HEK293 (cell line): ENCODE measurements around the gene CSTPP1.

Experiments
- MYNN ChIP-seq: fragments of 450-650 bp; formaldehyde crosslinking; IDR thresholded peaks from 2 replicates; pipeline ENCODE4 v1.5.1; 2016; ENCODE audit warnings: missing biosample characterization, missing genetic modification characterization, borderline replicate concordance
- ZBTB17 ChIP-seq: fragments of 450-650 bp; formaldehyde crosslinking; IDR thresholded peaks from 2 replicates; pipeline ENCODE4 v1.5.1; 2016; ENCODE audit warnings: missing biosample characterization, missing genetic modification characterization
- ZBTB7A ChIP-seq: fragments of 450-650 bp; formaldehyde crosslinking; IDR thresholded peaks from 2 replicates; pipeline ENCODE4 v1.5.1; 2016; ENCODE audit warnings: low read depth, missing biosample characterization, missing genetic modification characterization
- ZNF184 ChIP-seq: fragments of 450-650 bp; IDR thresholded peaks from 2 replicates; pipeline ENCODE4 v1.5.1; 2018; ENCODE audit warnings: missing biosample characterization, mild to moderate bottlenecking, missing genetic modification characterization
- ZNF202 ChIP-seq: fragments of 450-650 bp; formaldehyde crosslinking; IDR thresholded peaks from 2 replicates; pipeline ENCODE4 v1.5.1; 2016; ENCODE audit warnings: missing biosample characterization, missing genetic modification characterization, borderline replicate concordance
- ZNF341 ChIP-seq: fragments of 450-650 bp; formaldehyde crosslinking; IDR thresholded peaks from 2 replicates; pipeline ENCODE4; 2016; ENCODE audit warnings: low read depth, missing biosample characterization, missing genetic modification characterization
- ZNF391 ChIP-seq: fragments of 450-650 bp; formaldehyde crosslinking; IDR thresholded peaks from 2 replicates; pipeline ENCODE4 v1.5.1; 2016; ENCODE audit warnings: low read depth, missing biosample characterization, missing genetic modification characterization, borderline replicate concordance
- ZNF48 ChIP-seq: fragments of 450-650 bp; formaldehyde crosslinking; IDR thresholded peaks from 2 replicates; pipeline ENCODE4 v1.5.1; 2016; ENCODE audit warnings: missing biosample characterization, missing genetic modification characterization
- ZNF501 ChIP-seq: fragments of 450-650 bp; formaldehyde crosslinking; IDR thresholded peaks from 2 replicates; pipeline ENCODE4 v1.5.1; 2016; ENCODE audit warnings: missing biosample characterization, missing genetic modification characterization
- ZNF510 ChIP-seq: fragments of 450-650 bp; formaldehyde crosslinking; IDR thresholded peaks from 2 replicates; pipeline ENCODE4 v1.5.1; 2018; ENCODE audit warnings: mild to moderate bottlenecking, missing genetic modification characterization, missing biosample characterization; ENCODE audit not compliant: insufficient replicate concordance
- ZNF561 ChIP-seq: fragments of 450-650 bp; IDR thresholded peaks from 2 replicates; pipeline ENCODE4 v1.5.1; 2018; ENCODE audit warnings: missing biosample characterization, missing genetic modification characterization, borderline replicate concordance
- ZNF777 ChIP-seq: fragments of 450-650 bp; formaldehyde crosslinking; IDR thresholded peaks from 2 replicates; pipeline ENCODE4 v1.5.1; 2017; ENCODE audit warnings: missing biosample characterization, missing genetic modification characterization, borderline replicate concordance
- ZNF791 ChIP-seq: fragments of 450-650 bp; formaldehyde crosslinking; IDR thresholded peaks from 2 replicates; pipeline ENCODE4 v1.5.1; 2016; ENCODE audit warnings: missing biosample characterization, missing genetic modification characterization
- TF ChIP-seq, protein P1 (sequence below): fragments of 450-650 bp; IDR thresholded peaks from 2 replicates; pipeline ENCODE4 v1.5.1; 2018; ENCODE audit warnings: missing biosample characterization, mild to moderate bottlenecking, missing genetic modification characterization
- TF ChIP-seq, protein P2 (sequence below): sonication (generic); formaldehyde crosslinking; IDR thresholded peaks from 2 replicates; pipeline ENCODE4 v1.8.1; 2022; ENCODE audit warnings: mild to moderate bottlenecking, moderate library complexity, missing genetic modification reagents
- TF ChIP-seq, protein P3 (sequence below): fragments of 450-650 bp; formaldehyde crosslinking; IDR thresholded peaks from 2 replicates; pipeline ENCODE4 v1.5.1; 2017; ENCODE audit warnings: missing biosample characterization, missing genetic modification characterization
- TF ChIP-seq, protein P4 (sequence below): fragments of 450-650 bp; formaldehyde crosslinking; IDR thresholded peaks from 2 replicates; pipeline ENCODE4 v1.5.1; 2016; ENCODE audit warnings: missing biosample characterization, missing genetic modification characterization, borderline replicate concordance
- TF ChIP-seq, protein P5 (sequence below): fragments of 450-650 bp; formaldehyde crosslinking; IDR thresholded peaks from 2 replicates; pipeline ENCODE4 v1.5.1; 2017; ENCODE audit warnings: missing biosample characterization, missing genetic modification characterization

CSTPP1 gene

DNA sequence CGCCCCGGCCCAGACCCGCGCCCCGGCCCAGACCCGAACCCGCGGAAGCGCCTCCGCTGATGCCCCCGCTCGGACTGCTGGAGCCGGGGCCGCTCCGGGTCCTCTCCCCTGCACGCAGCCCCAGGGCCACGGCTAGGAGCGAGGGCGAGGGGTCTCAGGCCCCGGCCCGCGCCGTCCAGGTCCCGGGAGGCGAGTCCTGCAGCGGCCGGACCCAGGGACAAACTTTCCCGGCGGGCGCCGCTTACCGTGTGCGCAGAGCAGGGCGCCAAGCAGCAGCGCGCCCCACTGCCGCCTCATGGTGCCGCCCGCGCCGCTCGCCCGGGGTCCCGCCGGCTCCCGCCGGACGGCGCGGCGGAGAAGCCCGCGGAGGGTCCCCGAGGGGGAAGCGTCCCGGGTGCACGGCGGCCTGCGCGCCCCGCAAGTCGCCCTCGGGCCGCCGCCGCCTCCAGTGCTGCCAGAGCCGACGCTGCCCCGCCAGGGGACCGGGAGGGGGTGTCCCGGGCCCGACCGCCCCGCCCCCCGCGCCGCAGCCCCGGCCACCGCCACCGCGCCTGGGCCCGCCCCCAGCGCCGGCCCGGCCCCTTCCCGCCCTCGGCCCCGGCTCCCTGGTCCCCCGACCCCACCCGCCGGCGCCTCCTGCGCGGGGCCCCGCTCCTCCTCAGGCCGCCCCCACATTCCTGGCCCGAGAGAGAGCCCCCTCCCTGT lies 18.3 kb upstream of the CSTPP1 start, which contains the start of gene LRP4 (continued):
- TF ChIP-seq, protein P1, sequence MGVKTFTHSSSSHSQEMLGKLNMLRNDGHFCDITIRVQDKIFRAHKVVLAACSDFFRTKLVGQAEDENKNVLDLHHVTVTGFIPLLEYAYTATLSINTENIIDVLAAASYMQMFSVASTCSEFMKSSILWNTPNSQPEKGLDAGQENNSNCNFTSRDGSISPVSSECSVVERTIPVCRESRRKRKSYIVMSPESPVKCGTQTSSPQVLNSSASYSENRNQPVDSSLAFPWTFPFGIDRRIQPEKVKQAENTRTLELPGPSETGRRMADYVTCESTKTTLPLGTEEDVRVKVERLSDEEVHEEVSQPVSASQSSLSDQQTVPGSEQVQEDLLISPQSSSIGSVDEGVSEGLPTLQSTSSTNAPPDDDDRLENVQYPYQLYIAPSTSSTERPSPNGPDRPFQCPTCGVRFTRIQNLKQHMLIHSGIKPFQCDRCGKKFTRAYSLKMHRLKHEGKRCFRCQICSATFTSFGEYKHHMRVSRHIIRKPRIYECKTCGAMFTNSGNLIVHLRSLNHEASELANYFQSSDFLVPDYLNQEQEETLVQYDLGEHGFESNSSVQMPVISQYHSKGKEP (tag by site-specific recombination), result no peak
- TF ChIP-seq ZBTB17 (tag by site-specific recombination) (no peak), ZNF48 (tag by site-specific recombination) (no peak), ZNF391 (0 out of 2 replicates have a peak, but pooled peaks have one; percentile 16), ZNF202 (no peak), MYNN (tag by site-specific recombination) (no peak), ZNF561 (peak; percentile 60; the same call in 1 of the 2 replicates), ZNF501 (tag by site-specific recombination) (no peak), ZNF341 (tag by site-specific recombination) (0 out of 2 replicates have a peak, but pooled peaks have one; percentile 18), ZNF791 (tag by site-specific recombination) (no peak), ZNF184 (tag by site-specific recombination) (no peak), ZNF510 (tag by site-specific recombination) (no peak), ZBTB7A (tag by site-specific recombination) (no peak), ZNF777 (no peak)
- TF ChIP-seq, protein P2, sequence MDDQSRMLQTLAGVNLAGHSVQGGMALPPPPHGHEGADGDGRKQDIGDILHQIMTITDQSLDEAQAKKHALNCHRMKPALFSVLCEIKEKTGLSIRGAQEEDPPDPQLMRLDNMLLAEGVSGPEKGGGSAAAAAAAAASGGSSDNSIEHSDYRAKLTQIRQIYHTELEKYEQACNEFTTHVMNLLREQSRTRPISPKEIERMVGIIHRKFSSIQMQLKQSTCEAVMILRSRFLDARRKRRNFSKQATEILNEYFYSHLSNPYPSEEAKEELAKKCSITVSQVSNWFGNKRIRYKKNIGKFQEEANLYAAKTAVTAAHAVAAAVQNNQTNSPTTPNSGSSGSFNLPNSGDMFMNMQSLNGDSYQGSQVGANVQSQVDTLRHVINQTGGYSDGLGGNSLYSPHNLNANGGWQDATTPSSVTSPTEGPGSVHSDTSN, result no peak
- TF ChIP-seq, protein P3, sequence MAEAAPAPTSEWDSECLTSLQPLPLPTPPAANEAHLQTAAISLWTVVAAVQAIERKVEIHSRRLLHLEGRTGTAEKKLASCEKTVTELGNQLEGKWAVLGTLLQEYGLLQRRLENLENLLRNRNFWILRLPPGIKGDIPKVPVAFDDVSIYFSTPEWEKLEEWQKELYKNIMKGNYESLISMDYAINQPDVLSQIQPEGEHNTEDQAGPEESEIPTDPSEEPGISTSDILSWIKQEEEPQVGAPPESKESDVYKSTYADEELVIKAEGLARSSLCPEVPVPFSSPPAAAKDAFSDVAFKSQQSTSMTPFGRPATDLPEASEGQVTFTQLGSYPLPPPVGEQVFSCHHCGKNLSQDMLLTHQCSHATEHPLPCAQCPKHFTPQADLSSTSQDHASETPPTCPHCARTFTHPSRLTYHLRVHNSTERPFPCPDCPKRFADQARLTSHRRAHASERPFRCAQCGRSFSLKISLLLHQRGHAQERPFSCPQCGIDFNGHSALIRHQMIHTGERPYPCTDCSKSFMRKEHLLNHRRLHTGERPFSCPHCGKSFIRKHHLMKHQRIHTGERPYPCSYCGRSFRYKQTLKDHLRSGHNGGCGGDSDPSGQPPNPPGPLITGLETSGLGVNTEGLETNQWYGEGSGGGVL (tag by site-specific recombination), result no peak
- TF ChIP-seq, protein P4, sequence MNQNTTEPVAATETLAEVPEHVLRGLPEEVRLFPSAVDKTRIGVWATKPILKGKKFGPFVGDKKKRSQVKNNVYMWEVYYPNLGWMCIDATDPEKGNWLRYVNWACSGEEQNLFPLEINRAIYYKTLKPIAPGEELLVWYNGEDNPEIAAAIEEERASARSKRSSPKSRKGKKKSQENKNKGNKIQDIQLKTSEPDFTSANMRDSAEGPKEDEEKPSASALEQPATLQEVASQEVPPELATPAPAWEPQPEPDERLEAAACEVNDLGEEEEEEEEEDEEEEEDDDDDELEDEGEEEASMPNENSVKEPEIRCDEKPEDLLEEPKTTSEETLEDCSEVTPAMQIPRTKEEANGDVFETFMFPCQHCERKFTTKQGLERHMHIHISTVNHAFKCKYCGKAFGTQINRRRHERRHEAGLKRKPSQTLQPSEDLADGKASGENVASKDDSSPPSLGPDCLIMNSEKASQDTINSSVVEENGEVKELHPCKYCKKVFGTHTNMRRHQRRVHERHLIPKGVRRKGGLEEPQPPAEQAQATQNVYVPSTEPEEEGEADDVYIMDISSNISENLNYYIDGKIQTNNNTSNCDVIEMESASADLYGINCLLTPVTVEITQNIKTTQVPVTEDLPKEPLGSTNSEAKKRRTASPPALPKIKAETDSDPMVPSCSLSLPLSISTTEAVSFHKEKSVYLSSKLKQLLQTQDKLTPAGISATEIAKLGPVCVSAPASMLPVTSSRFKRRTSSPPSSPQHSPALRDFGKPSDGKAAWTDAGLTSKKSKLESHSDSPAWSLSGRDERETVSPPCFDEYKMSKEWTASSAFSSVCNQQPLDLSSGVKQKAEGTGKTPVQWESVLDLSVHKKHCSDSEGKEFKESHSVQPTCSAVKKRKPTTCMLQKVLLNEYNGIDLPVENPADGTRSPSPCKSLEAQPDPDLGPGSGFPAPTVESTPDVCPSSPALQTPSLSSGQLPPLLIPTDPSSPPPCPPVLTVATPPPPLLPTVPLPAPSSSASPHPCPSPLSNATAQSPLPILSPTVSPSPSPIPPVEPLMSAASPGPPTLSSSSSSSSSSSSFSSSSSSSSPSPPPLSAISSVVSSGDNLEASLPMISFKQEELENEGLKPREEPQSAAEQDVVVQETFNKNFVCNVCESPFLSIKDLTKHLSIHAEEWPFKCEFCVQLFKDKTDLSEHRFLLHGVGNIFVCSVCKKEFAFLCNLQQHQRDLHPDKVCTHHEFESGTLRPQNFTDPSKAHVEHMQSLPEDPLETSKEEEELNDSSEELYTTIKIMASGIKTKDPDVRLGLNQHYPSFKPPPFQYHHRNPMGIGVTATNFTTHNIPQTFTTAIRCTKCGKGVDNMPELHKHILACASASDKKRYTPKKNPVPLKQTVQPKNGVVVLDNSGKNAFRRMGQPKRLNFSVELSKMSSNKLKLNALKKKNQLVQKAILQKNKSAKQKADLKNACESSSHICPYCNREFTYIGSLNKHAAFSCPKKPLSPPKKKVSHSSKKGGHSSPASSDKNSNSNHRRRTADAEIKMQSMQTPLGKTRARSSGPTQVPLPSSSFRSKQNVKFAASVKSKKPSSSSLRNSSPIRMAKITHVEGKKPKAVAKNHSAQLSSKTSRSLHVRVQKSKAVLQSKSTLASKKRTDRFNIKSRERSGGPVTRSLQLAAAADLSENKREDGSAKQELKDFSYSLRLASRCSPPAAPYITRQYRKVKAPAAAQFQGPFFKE (tag by site-specific recombination), result no peak
- TF ChIP-seq, protein P5, sequence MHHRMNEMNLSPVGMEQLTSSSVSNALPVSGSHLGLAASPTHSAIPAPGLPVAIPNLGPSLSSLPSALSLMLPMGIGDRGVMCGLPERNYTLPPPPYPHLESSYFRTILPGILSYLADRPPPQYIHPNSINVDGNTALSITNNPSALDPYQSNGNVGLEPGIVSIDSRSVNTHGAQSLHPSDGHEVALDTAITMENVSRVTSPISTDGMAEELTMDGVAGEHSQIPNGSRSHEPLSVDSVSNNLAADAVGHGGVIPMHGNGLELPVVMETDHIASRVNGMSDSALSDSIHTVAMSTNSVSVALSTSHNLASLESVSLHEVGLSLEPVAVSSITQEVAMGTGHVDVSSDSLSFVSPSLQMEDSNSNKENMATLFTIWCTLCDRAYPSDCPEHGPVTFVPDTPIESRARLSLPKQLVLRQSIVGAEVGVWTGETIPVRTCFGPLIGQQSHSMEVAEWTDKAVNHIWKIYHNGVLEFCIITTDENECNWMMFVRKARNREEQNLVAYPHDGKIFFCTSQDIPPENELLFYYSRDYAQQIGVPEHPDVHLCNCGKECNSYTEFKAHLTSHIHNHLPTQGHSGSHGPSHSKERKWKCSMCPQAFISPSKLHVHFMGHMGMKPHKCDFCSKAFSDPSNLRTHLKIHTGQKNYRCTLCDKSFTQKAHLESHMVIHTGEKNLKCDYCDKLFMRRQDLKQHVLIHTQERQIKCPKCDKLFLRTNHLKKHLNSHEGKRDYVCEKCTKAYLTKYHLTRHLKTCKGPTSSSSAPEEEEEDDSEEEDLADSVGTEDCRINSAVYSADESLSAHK, result no peak
